ENCODE data around the gene FKBP4.

- TF ChIP-seq EZH2 (IDR thresholded peaks at IDR 0.05; ENCODE audit: insufficient read depth, low read length) (no peak), CTCF (IDR thresholded peaks at IDR 0.05; ENCODE audit: insufficient read depth, low read depth, low read length) (no peak)
These were observed 25.0 kb downstream of the FKBP4 start for GRCh38 chr12:2819810-2820209.

All from astrocyte (in vitro differentiated cells and primary cell).